ENCODE data around the gene NR1H4.
"Not testable (repeated sequence)": the region's sequence is repeated elsewhere in the genome, so short reads cannot be mapped to it uniquely, and the experiment has no call there.

NR1H4 gene

DNA sequence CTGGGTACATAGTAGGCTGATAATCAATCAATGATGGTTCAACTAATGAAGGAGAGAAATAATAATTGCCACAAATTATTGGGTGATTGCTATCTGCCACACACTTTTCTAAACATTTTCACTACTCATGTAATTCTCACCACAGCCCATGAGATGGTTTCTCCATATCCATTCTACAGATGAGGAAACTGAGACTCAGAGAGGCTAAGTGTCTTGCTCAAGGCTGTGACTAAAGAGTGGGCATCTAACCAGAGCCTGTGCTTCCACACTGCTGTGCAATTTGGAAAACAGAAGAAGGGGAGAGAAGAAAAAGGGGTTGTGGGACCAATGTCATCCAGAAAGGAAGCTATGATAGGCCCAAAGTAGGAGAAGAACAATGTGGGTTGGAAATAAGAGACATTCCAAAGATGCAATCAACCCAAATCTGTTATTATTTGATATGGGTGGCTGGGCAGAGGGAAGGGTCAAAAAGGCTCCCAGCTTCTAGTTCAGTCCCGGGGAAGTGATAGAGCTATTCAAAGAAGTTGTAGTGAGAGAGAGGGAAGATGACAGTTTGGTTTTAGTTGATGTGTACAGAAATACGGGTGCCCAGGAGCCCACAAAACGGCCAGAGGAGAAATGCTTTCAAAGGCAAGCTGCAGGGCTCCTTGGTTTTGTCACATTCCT, 483 bp upstream of the NR1H4 start:
- no peak for DNase-seq

DNA sequence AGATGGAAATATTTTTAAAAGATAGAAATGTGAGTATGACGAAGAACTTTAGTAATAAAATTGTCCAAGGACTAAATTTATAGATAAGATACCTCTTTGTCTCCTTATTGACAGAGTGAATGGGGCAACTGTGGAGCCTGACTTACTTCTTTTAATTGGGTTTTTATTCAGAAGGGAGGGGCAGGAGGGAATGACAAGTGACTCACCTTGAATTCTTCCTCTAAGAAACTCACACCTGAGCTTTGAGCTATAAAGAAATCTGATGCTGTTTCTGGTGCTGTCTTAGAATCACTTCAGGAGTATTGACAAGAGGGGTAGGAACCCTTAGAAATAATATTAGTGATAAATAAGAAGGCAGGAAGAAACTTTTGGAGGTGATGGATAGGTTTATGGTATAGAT, 951 bp downstream of the NR1H4 start:
- DNase-seq = no peak

DNA sequence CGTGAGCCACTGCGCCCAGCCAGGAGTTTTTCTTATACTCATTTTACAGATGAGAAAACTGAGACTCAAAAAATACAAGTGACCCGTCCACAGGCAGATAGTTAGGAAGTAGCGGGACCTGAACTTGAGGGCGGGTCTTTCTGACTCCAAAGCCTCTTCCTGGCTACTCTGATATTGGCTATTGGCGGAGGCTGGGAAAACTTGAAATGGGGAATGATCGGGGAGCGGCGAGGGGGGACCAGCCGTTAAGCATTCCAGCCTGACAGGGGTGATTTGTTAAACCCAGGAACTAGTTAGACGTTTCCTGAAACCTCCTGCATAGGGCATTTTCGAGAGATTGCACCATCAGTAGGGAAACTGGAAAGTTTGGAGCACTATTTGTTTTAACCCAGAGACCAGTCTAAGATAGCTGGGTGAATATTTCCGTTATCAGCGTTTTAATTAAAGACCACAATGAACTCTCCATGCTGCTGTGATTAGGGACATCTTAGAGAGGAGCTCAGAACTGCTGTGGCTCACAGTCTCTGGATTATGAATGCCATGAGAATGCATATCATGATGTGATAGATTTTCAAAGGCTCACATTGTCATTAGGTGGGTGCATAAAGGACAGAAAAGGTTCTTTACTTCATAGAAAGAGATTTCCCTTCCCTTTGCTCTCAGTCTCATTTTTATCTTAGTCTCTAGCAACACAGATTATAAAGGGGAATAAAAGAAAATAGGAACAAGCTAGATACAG, 2.5 kb downstream of the NR1H4 start:
- DNase-seq = no peak

- DNase-seq = no peak
Measured at GRCh38 chr12:100481021-100481420, 7.4 kb downstream of the NR1H4 start.

- DNase-seq = no peak
Measured at GRCh38 chr12:100484183-100484886, 10.7 kb downstream of the NR1H4 start.

DNA sequence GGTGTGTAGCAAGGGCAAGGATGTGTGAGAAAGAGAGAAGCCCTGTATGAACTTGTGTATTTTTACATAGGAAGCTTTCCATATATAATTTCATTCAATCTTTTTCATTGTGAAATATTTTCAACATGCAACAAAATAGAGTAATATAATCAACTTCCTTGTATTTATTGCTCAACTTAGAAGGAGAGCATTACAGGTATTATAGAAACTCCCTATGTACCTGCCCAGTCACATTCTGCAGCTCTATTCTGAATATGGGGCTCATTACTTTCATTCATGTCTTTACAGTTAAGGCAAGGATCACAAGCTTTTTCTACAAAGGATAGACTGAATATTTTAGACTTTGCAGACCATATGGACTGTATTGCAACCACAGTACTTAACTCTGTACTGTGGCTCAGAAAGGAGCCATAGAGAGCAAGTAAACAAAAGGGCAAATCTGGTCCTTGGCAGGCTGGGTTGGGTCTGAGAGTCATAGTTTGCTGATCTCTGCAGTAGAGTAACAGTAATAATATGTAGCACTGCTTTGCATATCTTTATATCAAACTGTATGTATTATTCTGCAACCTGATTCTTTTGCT, 11.3 kb downstream of the NR1H4 start:
- no peak for DNase-seq

DNA sequence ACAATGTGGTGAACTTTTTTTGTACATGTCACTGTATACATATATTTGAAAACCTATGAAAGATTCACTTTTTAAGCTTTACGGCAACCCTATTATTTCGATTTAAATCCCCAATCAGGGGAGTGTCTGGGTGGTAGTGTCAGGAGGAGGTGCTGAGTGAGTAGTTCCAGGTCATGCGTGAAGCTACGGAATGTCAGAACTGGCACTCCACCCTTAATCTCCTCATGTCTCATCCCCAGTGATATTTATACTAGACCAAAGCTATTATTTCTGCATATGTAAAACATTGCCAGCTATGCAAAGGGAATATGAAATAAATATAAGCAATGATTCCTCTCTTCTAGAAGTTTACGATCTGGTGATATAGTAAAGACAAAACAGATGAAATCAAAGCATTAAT, 12.3 kb downstream of the NR1H4 start:
- DNase-seq = no peak

DNA sequence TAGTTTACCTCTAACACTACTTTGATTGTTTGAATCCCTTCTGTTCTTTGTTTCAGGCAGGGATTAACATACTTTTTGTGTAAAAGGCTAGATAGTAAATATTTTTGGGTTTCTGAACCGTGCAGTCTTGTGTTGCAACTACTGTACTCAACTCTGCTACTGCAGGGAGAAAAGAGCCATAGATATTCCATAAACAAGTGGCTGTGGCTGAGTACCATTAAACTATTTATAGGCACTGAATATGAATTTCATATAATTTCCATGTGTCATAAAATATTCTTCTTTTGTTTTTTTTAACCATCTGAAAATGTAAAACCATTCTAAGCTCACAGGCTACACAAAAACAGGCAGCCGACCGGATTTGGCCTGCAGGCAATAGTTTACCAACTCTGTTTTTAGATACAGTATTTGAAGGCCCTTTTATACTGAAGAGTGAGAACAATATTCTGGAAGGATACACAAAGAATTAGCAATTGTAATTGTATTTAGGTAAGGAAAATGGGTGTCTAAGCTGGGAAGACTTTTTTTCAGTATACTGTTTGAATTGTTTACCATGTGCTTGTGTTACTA, 15.7 kb downstream of the NR1H4 start:
- DNase-seq = no peak

GRCh38 chr12:100490056-100490455, 16.4 kb downstream of the NR1H4 start:
- DNase-seq = no peak

GRCh38 chr12:100491104-100491503, 17.4 kb downstream of the NR1H4 start:
- no peak for DNase-seq

DNA sequence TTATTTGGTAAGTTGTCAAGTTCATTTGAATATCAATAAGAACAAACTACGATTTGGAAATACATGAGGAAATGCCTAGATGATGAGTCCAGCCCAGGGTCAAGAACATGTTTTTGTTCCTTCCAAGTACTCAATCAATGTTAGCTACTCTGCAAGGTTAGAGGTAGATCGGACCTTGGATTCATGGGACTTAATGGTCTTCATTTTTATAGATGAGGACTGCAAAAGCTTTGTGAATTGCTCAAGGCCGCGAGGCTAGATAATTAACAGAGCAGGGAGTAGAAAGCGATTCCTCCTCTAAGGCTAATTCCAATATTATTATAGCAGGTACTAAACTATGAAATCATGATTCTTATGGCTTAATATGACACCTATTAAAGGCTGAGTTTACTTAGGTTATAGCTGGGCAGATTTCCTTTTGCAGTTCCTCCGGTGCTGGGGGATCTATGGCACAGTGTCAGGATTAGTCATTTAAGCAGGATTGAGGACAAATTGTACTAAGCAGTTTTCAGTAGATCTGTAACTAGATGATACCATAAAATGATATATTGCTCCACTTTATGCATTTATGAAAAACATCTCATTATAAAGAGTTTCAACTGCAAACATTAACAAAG, 19.8 kb downstream of the NR1H4 start:
- DNase-seq = no peak

DNA sequence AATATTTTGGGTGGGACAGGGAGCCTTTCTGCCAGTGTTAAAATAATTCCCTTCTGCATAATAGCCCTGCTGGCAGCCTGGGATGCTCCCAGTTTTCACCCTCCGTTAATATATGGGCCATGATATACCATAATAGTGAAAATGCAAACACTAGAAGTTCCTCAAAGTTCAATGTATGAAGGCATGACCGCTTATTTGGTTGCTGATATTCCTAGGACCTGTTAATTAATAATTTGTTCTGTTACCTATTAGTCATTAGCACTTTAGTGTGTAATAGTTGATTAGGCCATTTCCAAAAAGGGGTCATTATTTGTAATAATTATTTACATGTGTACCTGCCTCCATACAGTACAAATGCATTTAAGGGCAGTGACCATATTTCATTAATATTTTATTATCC, 20.4 kb downstream of the NR1H4 start:
- no peak for DNase-seq

- no peak for DNase-seq
Measured at GRCh38 chr12:100494538-100494937, 20.9 kb downstream of the NR1H4 start.

GRCh38 chr12:100497105-100497795, 23.6 kb downstream of the NR1H4 start:
- DNase-seq = no peak

DNA sequence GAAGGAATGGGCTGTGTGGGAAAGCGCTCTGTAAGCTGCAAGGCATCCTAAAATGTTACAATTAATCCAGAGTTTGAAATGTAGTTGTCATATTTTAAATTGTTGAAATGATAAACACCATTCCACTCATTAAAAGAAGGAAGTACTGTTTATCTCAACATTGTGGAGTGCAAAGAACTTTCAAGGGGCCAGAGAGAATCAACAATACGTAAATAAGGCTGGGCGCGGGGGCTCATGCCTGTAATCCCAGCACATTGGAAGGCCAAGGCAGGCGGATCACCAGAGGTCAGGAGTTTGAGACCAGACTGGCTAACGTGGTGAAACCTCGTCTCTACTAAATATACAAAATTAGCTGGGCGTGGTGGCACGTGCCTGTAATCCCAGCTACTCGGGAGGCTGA, 24.5 kb downstream of the NR1H4 start:
- DNase-seq = no peak

DNA sequence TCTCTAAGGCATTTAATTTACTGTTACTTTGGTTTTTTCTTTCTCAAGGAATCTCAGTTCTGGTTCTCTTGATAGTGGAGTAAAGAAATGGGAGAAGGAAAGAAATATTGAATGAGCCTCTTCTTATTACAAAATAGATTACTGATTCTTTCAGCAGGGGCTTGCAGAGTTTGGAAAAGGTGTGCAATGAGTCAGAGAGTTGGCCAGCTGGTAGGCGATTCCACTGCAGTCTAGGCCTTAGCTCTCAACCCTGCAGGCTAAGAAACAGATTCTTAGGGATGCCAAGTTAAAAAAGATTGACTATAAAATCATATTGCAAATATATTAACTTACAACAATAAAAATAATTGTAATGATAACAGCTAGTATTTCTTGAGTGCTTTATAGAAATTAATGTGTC, 25.8 kb downstream of the NR1H4 start:
- no peak for DNase-seq

GRCh38 chr12:100502718-100503117, 29.1 kb downstream of the NR1H4 start:
- DNase-seq = not testable (repeated sequence)

GRCh38 chr12:100503228-100503628, 29.6 kb downstream of the NR1H4 start:
- no peak for DNase-seq

DNA sequence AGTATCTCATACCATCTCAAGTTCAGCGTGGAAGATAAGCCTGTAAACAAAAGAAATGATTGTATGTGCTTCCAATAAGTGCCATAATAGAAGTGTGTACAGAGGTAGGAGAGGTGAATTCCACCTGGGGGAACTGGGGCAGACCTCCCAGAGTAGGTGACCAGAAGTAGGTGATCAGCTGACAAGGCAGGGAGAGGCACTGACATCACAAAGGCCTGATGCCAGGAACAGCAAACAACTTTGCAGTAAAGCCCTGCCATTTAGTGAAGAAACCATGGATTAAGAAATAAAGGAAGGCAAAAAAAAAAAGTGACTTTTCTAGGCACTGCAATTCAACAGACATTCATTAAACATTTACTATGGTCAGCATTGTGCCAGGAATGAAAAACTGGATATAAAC, 31.1 kb downstream of the NR1H4 start:
- DNase-seq = no peak

GRCh38 chr12:100508751-100509150, 35.1 kb downstream of the NR1H4 start:
- no peak for DNase-seq

- DNase-seq = no peak
Measured at GRCh38 chr12:100512692-100513091, 39.0 kb downstream of the NR1H4 start.

- no peak for DNase-seq
Measured at GRCh38 chr12:100515968-100516367, 42.3 kb downstream of the NR1H4 start.

Data from activated CD8-positive, alpha-beta memory T cell treated with anti-CD3 and anti-CD28 coated beads, Interleukin-2, amount 50 U/mL, for 48 hours (primary cell).